HG03095 (cell line): ENCODE data around the gene MUS81.
"Not testable (repeated sequence)": the region's sequence is repeated elsewhere in the genome, so short reads cannot be mapped to it uniquely, and the experiment has no call there.

Source experiments
- ATAC-seq: cut with Tn5 transposase; IDR thresholded peaks from one replicate; pipeline ENCODE4 v1.9.1; 2021; ENCODE audit warnings: moderate library complexity; ENCODE audit not compliant: unreplicated experiment

The MUS81 gene, protein sequence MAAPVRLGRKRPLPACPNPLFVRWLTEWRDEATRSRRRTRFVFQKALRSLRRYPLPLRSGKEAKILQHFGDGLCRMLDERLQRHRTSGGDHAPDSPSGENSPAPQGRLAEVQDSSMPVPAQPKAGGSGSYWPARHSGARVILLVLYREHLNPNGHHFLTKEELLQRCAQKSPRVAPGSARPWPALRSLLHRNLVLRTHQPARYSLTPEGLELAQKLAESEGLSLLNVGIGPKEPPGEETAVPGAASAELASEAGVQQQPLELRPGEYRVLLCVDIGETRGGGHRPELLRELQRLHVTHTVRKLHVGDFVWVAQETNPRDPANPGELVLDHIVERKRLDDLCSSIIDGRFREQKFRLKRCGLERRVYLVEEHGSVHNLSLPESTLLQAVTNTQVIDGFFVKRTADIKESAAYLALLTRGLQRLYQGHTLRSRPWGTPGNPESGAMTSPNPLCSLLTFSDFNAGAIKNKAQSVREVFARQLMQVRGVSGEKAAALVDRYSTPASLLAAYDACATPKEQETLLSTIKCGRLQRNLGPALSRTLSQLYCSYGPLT

DNA sequence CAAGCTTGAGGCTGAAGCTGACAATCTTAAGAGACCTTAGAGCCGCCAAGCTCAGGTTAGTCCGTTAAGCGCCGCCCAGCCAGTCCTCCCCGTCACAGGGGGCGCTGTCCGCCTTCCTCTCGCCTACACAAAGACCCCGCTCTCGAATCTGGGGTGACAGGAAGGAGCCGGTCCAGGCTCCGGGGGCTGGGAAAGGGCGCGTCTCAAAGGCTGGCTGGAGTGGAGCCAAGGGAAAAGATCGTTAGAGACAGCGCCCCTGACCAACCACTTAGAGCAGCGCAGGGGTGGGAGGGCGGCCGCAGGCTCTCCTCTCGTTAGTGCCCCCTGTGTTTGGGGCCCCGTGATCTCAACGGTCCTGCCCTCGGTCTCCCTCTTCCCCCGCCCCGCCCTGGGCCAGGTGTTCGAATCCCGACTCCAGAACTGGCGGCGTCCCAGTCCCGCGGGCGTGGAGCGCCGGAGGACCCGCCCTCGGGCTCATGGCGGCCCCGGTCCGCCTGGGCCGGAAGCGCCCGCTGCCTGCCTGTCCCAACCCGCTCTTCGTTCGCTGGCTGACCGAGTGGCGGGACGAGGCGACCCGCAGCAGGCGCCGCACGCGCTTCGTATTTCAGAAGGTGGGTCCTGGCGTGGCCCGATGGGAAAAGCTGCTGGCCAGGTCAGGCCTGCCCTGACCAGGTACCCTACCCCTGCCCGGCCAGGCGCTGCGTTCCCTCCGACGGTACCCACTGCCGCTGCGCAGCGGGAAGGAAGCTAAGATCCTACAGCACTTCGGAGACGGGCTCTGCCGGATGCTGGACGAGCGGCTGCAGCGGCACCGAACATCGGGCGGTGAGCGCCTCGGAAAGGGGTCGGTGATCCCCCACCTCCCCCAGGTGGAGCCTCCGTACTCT, at the start of gene MUS81:
Gene MUS81 (plus strand): TSS at position 156 of the 887 bp plus-strand sequence. CDS start 321 bp downstream, at position 477.
- peak; percentile 34 for ATAC-seq

DNA sequence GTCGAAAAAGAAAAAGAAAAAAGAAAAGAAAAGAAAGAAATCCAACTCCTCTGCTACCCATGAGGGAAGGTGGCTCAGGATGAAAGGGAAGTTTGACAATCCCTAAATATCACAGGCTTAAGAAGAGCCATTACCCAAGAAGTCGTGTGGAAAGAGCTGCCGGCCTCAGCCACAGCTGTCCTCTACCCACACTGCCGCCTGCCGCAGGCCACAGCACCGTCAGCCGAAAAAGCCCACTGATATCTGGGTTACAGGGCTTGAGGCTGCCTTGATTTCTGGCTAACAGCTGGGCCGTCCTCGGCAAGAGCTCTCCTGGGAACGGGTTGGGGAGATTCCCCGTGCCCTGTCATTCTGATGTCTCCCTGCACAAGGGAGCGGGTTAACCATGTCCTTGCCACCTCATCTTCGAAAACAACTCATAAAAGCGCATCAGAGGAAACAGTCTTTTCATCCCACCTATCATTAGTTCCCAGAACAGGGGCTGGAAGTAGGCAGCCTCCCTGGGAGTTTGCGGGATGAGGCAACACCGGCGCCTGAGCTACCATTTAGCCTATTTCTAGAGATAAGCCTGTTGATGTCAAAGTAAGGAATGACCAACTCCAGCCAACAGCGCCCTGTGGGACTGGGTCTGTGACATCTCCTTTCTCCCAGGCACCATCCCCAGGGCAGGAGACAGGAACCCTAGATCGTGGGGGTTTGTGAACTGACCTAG, 48.3 kb upstream of the MUS81 start:
- ATAC-seq: no peak

DNA sequence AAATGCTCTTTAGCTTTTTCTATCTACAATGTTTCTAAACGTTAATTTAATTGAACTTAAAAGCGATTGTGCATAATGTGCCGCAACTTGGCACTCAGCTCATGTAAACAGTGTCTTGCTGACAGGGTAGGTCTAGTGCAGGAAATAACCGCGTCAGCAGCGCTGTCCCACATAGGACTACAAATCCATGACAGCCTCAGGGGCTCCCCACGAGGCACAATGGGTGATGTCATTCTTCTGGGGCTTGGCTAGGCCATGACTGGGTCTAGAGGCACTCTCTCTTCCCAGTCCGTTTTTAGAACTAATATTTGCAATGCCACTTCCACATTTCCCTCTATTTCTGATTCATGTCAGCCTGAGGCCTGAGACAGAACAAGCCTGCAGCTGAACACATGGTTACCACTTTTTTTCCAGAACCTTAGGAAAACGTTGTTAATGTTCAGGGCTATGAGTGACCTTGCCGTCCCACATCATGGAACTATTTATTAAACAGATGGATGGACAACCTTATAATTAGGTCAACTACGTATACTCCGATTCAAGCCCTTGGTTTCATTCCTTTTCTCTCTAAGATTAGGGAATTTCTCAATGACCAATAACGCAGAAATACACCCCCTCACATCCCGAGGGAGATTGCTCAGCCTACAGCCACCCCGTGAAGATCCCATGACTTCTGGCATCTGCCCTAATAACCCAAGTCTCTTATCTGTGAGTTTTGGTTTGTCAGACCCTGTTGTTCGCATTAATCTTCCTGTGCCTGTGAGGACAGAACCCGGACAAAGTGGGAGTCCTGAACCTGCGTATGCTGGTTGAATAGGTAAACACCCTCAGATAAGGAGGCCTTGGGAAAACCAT, 45.9 kb upstream of the MUS81 start:
- no peak for ATAC-seq

DNA sequence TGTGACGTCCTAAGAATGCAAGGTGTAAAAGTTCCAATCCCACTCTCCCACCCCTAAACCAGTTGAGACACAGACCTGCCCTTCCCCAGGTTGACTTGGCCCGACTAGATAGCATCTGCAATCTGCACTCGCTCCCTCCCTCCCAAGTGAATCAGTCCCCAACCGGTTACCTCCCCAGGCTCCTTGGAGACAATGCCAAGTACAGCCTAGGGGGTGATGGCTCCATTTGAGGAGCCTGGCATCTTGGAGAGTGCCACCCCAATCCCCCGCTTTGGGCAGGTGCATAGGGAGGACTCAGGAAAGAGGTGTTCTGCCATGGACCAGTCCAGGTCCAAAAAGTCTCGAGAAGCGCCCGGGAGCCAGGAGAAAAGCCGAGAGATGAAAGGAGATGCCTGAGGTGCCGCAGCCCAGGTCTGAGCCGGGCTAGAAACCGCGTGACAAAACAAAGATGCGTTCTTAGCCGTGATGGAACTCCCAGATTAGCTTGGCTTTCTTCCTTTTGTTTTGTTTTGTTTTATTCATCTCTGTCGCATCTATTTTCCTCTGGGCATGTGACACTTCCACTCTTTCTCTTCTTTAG, 45.2 kb upstream of the MUS81 start:
- no peak for ATAC-seq

DNA sequence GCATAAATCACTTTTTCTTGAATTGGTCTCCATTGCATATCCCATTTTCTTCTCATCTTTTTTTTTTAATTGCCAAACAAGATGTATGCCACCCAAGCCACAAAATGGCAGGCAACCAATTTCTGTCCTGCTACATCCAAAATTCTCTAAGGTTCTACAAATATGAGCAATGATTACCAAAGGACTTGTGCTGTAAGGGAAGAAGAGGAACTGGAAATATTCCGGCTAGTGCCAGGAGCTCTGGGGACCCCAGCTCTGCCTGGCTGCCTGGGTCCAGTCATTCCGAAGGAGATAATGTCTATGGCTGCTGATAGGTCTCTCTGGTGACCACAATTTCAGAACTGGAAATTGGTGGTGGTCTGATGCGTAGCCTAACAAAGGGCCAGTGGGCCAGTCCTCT, 43.5 kb upstream of the MUS81 start:
- ATAC-seq: no peak

DNA sequence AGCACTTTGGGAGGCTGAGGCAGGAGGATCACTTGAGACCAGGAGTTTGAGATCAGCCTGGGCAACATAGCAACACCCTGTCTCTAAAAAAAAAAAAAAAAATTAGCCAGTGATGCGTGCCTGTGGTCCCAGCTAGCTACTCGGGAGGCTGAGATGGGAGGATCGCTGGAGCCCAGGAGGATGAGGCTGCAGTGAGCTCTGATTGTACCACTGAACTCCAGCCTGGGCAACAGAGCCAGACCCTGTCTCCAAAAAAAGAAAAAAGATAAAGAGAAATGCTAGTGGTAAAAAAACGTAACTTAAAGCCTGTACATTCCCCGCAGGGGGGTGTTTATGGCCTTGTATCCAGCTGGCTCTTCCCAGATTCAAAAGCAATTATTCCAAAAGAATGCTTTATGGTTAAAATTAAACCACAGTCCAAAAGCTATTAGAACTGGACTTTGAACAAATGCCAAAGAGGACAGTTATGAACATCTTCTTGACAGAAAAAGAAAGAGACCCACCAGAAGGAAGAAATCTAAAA, 42.9 kb upstream of the MUS81 start:
- ATAC-seq: no peak

DNA sequence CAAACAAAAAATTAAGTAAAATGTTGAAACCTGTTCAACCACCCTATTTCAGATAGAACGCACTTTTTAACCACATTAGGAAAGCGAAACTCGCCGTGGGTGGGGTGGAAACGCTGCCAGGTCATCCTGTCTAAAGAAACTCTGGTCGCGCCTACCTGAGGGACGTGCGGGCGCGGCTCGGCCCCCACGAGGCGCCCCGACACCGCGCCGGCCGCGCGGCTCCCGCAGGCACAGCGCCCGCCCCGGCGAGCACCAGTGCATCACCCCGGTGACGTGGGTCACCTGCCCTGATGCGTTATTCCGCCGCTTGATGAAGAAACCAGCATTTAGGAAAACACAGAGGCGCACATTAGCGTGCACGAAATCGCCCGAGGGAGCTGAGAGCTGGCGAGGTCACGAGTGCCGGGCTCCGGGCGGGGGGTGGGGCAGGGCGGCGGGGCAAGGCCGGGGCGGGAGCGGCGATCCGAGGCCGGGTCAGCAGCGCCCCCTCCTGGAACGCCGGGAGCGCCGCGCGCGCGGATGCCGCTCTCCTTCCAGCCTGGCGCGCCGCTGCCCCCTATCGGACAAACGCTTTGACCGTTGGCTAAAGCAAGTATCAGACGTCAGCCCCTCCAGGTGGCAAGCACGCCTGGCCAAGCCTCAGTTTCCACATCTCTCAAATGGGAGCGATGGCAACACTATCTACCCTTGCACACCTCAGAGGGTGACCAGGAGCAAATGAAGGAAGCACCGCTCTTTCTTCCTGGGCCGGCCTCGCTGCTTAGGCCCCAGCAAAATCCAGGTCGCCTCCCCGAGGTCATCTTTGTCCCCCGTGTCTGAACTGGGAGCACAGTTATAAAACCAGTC, 42.2 kb upstream of the MUS81 start:
- no peak for ATAC-seq

DNA sequence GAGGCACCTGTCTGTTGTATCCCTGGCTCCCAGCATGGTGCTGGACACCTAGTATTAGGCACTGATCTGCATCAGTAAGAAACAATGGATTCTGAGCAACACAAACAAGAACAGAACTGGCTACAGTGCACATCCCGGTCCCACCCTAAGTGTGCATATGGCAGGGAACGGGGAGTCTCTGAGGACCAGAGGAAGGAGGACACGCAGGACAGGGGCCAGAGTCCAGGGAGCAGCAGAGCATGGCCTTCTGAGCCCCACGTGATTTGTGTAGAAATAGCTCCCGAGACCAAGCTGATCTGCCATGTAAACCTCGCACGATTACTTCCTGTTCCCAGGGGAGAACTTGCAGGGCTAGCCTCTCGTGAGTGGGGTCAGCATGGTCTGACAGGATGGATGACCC, 39.1 kb upstream of the MUS81 start:
- no peak for ATAC-seq

DNA sequence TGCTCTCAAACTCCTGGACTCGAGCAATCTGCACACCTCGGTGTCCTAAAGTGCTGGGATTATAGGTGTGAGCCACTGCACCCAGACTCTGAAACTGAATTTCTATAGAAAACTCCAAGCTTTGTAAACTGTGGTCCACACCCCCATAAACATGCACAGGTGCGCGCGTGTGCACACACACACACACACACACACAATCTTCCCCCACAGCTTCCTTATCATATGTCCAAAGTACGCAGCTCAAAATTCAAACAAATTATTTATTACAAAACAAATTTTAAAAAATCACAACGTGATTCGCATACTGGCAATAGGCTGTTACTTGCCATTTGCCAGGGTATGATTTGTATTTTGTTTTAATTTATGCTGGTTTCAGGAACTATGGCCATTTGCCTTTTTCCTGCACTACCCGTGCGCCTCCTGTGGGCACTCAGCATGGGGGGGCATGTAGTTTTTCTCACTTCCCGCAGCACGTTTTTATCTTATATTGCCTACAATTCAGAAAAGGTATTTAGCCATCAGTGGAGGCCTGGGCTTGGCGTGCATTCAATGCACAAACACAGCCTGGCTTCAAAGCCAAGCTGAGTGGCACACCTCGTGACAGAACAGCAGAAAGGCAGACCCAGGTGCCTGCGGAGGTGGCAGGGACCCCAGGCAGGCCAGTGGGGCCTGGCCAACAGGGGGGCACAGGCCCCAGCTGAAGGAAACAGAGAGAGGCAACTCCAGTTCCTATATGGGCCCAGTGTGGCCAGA, 37.3 kb upstream of the MUS81 start:
- ATAC-seq: no peak

DNA sequence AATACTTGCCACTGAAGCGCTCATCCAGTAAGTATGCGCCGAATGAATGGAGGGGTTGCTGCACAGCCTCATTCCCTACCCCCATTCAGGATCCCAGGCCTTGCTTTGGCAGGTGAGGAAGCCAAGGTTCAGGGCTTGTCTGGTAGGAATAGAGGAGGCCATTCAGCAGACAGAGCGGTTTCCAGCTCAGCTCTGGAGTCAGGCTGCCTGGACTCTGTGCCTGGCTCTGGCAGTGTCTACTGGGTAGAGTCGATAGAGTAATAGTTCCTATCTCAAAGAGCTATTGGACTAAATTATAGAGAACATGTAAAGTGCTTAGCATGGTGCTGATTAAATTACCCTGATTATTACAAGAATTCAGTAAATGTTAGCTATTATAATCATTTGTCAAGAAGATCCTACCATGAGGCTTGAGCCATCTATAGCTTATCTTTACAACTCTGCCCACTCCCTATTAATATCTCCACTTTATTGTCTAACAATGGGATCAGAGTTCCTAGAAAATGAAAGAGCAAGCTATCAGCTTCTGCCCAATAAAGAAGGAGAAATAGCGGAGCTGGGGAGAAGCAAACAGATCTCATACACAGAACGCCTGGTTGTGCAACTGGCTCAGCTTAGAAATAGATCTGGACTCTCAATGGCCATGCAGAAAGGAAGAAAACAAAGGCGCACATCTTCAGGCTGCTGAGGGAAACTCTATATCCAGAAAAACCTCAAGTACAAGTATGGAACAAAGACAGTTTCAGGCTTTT, 33.1 kb upstream of the MUS81 start:
- ATAC-seq: no peak

DNA sequence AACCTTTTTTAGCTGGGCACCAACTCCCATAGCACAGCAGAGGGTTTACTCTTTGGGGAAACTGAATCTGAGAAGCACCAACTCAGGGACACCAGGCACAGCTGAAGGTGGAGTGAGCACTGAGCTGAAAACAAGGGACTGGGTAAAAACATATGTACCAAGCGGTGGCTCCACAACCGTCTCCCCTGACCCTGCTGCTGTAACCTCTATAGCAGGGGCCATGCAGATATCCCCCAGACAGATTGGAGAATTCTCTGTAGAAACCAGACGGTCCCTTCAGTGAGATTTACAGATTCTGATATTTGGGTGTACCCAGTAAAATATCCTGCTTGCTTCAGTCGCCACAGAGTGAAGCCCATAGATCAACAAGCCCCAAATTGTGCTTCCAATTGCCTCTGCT, 30.8 kb upstream of the MUS81 start:
- no peak for ATAC-seq

DNA sequence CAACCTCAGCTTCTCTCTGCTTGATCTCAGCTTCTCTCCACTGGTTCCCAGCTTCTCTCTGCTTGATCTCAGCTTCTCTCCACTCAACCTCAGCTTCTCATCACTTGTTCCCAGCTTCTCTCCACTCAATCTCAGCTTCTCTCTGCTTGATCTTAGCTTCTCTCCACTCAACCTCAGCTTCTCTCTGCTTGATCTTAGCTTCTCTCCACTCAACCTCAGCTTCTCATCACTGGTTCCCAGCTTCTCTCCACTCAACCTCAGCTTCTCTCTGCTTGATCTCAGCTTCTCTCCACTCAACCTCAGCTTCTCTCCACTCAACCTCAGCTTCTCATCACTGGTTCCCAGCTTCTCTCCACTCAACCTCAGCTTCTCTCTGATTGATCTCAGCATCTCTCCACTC, 28.0 kb upstream of the MUS81 start:
- not testable (repeated sequence) for ATAC-seq

DNA sequence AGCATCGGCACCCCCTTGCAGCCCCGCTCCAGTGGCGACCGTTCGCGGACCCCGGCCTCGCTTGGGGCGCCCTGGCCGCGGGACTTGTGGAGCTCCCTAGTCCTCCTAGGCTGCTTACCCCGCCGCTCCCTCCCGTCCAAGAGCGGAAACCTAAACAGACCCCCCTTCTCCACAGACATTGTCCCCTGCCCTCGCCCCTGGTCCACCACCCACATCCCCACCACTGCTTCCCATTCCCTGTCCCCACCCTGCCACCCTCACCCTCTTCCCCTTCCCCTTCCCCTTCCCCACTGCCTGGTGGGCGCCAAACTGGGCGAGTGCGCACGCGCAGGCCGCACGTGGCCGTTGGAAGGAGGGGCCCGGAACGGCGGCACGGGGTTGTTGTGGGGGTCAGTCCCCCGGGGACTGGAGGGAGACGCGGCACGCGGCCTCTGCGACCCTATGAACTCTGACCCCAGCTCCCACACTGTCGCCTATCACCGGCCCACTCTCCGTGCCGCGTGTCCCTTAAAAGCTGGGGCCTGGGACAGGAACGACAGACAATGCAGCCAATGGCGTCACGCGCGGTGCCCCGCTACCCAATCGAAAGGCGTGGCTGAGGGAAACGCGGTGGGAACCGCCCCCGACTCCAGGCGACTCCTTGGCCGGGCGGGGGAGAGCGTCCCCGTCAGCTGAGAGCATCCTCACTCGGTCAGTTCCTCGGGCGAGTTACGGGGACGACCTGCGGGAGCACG, 26.8 kb upstream of the MUS81 start, which contains the start of gene SNX32:
Gene SNX32 (plus strand): TSS at position 667 of the 734 bp plus-strand sequence. CDS start 103 bp downstream, outside the sequence.
- peak; percentile 85 for ATAC-seq

DNA sequence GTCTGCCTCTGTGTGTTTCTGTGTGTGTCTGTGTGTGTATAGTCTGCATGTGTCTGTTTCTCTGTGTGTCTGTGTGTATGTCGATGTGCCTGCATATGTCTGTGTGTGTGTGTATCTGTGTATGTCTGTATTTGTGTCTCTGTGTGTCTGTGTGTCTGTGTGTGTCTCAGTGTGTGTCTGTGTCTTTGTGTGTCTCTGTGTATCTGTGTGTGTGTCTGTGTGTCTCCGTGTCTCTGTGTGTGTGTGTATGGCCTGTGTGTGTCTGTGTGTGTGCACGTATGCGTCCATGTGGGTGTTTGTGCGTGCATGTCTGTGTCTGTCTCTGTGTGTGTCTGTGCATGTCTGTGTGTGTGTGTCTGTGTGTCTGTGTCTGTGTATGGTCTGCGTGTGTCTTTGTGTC, 26.0 kb upstream of the MUS81 start:
- no peak for ATAC-seq

DNA sequence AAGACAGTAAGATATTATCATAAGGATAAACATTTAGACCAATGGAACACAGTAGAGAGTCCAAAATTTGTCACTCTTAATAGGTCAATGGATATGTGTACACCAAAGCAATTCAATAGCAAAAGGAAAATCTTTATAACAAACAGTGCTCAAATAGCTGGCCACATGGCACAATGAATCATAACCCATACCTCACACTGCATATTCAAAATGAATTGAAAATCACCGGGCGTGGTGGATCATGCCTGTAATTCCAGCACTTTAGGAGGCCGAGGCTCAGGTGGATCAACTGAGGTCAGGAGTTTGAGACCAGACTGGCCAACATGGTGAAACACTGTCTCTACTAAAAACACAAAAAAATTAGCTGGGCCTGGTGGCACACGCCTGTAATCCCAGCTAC, 18.1 kb upstream of the MUS81 start:
- no peak for ATAC-seq

DNA sequence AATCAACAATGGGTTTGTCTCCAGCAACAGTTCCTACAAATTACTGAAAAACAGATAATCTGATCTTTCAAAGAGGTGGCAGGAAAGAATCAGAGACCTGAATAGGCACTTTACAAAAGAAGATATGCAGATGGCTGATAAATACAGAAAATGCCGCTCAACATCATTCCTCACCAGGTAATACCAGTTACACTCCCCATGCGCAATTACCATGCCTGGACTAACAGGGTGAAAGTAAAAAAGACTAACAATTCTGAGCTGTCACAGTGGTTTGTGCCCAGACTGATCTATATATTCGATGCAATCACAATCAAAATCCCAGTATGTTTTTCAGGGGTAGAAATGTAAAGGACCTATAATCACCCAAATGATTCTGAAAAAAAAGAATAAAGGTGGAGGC, 16.4 kb upstream of the MUS81 start:
- no peak for ATAC-seq
